DMS114 treated with DMSO at 0.1 percent for 48 hours (cell line): ENCODE data around the gene ELF1.
"Not testable (repeated sequence)": the region's sequence is repeated elsewhere in the genome, so short reads cannot be mapped to it uniquely, and the experiment has no call there.

Experiments used
- DNase-seq: peaks from one replicate; lab custom pipeline; 2025; ENCODE audit not compliant: unreplicated experiment; lab: John Stamatoyannopoulos, UW

The ELF1 gene

DNA sequence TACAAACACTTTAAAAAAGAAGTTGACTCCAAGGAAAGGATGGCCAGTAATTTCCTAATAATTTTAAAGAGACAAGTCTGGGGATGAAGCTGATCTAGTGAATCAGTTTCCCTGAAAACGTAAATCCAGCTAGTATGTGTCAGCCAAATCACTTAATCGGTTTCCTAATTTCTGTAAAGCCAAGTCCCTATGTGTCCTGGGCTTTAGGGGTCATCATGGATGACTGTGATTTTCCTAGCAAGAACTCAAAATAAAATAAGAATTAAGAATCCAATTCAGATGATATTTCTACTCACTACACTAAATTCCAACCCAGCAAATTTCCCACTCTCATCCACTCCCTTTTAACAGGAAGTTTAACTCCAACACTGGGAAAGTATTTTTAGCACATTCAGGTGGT is 35.9 kb downstream of the ELF1 start:
- DNase-seq, result no peak

DNA sequence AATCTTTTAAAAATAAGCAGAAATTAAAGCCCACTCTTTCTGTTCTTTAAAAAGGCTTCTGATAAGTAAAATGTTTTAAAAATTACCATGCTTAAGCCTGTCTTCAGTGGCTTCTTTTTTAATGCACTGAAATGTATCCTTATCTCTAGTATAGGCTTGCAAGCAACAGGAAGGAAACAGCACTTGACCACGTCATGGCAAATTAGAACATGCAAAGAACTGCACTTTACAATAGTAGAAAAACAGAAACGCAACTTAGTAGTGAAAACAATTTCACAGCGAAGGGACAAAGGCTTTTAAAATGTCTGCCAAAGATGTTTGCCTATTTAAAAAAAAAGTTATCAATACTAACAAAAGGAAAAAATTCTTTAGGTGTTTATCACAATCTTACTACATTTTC is 36.3 kb downstream of the ELF1 start:
- DNase-seq, result no peak

DNA sequence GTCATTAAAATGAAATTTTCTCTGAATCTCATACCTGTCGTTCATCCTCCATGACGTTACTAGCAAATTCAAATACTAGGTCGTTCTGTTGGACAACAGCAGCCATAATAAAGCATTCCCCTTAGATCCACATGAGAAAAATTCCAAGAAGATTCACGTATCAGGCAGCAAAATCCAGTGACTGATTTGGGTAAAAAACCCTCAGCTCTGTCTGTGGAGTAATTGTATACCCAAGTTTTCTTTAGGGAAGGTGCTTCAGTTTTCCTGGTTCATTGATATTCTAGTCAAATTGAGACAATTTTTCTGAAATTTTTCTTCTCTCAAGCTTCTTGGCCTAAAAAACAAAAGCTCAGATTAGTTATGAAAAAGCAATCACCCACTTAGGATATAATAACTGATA is 37.2 kb downstream of the ELF1 start:
- no peak for DNase-seq

DNA sequence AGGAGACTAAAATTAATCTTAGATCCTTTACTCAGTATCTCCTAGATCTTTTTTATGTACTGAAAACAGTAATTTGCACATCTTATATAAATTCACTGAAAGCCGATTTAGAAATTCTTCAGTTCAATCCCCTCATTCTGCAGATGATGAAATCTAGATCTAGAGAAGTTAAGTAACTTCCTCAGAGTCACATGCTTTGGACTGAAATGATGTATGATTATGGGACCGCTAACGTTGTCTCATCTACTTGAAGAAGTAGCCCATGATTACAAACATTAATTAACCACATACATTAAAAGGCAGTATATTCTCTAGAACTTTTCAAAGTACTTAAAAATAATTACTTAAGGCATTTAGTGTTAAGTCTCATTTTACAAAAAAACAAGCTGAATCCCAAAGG is 37.8 kb downstream of the ELF1 start:
- no peak for DNase-seq

DNA sequence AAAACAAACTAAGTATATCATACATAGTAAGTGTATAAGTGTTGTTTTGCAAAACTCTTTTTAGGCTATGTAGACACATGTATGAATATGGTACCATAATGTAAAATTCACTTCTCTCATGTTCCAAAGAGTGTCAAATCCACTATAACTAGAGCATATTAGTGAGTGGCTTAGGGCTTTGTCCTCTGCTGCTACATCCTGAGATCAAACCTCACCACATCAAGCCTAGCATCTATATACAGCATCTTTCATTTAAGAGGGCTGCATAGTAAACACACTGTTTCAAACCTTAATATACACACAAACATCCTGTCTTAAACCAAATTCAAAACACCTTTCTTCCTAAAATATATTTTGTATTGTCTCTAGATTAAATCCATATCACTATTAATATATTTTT is 38.7 kb downstream of the ELF1 start:
- DNase-seq, result no peak

DNA sequence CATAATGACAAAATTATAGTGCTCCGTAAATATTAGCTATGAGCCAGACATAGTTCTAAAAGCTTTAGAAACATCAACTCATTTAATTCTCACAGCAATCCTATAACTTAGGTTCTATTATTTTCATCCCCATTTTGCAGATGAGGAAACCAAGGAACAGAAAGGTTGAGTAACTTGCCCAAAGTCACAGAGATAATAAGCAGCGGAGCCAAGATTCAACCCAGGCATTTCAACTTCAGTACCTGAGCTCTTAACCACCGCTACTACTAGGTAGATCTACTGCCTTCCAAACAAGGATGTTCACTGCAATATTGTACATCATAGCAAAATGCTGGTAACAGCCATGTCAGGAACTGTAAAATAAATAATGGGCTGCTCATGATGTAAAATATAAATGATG is 39.9 kb downstream of the ELF1 start:
- no peak for DNase-seq

DNA sequence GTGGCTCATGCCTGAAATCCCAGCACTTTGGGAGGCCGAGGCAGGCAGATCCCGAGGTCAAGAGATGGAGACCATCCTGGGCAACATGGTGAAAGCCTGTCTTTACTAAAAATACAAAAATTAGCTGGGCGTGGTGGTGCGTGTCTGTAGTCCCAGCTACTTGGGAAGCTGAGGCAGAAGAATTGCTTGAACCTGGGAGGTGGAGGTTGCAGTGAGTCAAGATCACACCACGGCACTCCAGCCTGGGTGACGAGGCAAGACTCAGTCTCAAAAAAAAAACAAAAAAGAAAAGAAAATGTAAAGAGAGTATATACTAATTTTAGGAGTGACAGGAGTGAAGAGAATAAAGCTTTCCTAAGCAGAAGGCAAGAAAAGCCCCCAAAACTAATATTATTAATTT is 41.0 kb downstream of the ELF1 start:
- DNase-seq, result not testable (repeated sequence)

DNA sequence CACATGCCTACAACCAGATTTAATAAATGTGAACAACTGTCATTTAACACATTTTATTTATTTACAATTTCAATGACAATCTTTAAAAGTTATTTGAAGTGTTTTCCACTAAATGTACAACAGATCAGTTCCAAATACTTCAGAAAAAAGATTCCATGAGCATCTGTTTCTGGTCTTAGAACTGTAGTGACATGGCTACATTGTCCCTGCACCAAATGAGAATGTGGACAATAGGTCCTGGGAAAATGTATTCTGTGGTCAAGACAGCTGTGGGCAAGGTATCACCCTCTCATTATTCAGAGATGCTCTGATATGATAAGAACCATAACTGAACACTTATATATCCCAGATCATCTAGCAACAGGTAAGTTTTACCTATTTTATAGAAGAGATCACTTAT is 43.7 kb downstream of the ELF1 start:
- DNase-seq, result no peak

DNA sequence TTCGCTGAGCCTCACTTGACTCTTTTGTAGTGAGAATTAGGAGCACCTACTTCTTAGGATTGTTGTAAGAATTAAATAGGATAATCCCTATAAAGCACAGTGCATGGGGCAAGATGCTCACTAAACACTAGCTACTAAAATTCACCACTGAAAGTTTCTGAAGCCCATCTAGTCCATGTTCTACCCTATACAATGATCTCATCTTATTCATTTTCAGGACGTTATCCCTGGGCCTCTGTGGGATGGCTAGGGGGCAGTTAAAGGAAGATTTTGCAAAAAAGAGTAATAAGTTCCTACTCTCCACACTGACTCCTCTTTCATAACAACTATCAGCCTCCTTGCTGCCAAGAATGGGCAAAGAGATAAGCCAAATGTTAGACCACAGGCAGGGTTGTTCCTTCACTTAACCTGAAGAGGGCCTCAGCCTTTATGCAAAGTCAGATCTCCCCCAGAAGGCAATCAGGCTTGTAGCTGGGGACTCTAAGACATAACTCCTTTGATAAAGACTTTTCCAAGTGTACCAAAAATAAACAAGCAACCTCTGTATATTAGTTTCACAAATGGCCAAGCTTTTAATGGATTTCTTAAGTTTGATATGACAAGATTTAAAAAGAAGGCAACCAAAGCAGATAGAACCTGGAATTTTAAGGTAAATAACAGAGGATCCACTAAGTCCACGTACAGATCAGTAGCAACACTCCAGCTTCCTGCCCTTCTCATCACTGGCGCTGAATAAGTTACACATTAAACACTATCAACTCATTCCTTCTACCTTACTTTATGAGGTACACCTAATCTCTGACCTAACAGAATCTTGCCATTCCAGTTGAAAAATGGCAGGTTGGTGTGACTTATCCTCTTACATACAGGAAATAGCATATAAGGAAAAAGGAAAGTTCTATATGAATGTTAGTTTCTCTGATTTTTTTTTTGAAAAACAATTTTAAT is 44.4 kb downstream of the ELF1 start:
- DNase-seq, result no peak

DNA sequence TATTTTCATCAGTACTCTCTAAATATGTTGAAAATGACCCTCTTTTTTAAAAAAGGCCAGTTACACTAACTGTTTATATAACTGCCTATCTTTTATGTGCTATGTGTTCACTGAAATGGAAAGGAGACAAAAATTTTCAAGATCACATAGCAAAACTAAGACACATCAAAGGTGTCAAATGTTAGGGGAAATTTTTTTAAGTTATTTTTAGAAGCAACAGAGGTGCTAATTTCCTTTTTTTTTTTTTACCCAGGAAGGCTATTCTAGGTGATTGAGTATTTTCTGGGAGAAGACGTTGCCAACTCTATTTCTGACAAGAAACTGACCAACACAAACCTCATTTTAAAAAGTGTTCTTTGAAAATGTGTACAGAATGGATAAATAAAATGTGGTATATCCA is 45.7 kb downstream of the ELF1 start:
- DNase-seq, result no peak

DNA sequence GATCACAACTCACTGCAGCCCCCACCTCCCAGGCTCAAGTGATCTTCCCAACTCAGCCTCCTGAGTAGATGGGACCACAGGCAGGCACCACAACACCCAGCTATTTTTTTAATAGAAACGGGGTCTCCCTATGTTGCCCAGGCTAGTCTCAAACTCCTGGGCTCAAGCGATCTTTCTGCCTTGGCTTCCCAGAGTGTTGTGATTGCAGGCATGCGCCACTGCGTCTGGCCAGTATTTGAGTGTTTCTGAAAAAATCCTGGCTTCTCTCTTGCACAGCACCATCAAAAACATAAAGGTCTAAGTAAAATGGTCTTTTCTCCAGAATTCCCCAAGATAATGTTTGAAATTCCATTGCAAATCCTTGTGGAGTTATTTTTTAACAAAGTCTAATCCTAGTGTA is 47.8 kb downstream of the ELF1 start:
- no peak for DNase-seq

DNA sequence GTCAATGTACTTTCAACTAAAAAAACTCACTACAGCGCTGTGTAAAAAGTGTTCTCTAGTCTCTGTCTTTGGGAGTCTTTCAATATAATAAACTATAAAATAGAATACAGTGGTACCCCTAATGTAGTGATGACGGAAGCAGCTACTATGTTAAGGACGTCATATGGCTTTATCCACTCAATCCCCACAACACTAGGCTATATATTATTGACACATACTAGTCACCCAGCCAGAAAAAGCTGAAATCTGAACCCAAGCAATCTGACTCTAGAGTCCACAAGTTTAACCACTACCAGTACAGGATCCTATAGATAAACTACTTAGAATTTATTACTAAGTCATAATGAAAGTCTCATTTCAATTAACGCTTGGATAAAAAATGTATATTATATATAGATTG is 48.3 kb downstream of the ELF1 start:
- DNase-seq, result no peak

DNA sequence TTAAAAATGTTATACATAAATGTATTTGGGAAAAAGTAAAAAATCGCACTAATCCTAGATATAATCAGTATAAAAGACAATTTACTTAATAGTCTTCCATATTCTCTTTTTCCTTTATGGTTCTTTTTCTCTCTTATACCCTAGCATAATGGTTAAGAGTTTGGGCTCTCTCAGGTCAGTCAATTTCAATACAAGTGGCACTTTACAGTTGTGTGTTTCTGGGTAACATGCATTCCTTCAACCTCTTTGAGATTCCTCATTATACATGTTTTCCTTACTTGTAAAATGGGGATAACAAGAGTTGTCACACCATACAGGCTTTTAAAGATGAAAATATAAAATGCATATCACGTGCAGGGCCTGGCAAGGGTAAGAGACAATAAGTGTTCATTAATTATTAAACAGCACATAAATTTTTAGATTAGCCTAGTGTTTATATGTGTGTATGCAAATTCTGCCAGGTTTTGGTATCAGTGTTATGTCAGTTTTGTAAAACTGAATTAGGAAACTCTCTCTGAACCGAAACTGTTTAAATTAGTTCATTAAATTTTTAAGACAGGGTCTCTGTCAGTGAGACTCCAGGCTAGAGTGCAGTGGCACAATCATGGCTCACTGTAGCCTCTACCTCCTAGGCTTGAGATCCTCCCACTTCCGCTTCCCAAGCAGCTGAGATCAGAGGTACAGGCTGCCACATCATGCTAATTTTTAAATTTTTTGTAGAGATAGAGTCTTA is 49.8 kb downstream of the ELF1 start:
- DNase-seq, result no peak

DNA sequence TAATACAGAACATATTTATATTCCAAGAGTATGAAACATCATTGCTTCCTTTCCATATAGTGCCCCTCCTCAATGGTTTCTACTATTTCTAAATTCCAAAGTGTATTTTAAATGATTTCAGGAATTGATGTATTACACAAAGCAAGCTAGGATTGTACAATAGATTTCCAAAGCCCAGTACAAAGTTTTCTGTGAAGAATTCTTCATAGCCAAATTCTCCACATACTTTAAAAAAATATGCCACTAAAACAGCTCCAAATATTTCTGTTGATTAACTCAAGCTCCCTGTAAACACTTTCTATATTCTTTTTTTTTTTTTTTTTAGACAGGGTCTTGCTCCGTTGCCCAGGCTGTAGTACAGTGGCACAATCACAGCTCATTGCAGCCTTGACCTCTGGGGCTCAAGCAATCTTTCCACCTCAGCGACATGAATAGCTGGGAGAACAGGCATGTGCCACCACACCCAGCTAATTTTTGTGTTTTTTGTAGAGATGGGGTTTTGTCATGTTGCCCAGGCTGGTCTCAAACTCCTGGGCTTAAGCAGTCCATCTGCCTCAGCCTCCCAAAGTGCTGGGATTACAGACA is 50.6 kb downstream of the ELF1 start:
- DNase-seq, result no peak

DNA sequence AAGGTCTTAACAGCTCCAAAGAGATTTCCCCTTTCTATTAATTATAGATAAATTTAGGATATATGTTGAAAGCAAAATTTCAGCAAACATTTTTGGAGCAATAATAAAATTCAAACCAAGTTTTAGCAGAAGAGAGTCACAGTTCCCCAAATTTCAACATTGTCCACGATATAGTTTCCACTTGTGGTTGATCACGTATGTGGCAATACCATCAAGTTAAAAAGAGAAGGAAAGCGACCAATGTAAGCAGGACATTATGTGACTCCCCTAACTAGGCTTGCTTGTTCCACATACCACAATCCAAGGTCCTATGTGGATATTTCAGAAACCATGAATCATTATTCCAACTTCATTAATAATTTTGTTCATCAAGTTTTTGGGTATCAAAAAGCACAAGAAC is 52.8 kb downstream of the ELF1 start:
- no peak for DNase-seq

DNA sequence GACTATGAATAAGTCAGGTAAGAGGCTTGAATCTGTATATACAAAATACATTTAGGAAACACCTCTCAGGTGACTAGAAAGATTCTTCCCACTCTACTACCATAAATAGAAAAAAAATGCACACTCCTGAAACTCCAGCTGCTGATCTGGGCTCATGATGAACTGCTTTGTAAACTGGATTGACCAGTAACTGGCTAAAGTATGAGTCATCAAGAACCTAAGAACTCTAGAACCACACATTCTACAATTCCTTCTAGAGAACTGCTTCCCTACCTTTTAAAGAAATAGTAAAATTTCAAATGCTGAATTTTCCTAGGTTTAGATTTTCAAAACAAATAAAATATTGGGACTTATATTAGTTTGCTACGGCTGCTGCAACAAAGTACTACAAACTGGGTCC is 55.2 kb downstream of the ELF1 start:
- no peak for DNase-seq

DNA sequence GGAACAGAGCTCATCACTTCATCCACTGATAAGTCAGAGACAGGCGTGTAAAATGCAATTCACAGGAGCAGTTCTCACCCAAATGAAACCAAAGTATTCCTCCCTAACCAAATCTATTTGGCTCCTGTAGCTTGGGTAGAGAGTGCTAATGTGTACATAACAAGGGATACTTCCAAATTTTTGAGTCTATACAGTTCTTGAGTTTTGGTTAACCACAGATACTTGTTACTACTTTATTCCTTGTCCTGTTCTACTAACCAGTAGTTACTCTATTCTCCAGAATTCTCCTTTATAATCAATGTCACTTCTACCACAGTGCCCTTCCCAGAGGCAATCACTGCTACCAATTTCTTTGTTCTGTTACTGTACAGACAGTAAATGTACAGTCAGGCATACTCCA is 57.3 kb downstream of the ELF1 start:
- DNase-seq, result no peak

DNA sequence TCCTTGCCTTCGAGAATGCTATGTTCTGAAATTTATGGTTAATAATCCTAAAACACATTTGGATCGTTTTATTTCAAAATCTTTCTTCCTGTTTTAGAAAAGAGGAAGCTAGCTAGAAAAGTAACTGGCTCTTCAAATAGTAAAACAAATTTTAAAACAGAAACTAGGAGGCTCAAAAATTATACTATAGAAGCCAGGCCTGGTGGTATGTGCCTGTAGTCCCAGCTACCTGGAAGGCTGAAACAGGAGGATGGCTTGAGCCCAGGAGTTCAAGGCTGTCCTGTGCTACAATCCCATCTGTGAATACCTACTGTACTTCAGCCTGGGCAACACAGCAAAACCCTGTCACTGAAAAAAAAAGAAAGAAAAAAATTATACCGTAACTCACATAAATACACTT is 57.9 kb downstream of the ELF1 start:
- DNase-seq, result no peak

DNA sequence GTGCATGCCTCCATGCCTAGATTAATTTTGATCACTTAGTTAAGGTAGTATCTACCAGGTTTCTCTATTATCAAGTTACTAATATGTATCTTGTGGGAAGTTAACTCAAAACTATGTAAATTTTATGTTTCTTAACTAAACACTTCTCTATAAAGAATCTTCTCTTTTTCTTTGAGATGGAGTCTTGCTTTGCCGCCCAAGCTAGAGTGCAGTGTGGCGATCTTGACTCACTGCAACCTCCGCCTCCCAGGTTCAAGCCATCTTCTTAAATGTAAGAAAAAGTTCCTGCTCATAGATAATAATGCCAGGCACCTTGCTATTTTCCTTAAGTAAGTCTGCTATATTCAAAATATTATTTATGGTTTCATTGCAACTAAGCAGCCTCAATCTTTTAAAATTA is 58.4 kb downstream of the ELF1 start:
- no peak for DNase-seq

DNA sequence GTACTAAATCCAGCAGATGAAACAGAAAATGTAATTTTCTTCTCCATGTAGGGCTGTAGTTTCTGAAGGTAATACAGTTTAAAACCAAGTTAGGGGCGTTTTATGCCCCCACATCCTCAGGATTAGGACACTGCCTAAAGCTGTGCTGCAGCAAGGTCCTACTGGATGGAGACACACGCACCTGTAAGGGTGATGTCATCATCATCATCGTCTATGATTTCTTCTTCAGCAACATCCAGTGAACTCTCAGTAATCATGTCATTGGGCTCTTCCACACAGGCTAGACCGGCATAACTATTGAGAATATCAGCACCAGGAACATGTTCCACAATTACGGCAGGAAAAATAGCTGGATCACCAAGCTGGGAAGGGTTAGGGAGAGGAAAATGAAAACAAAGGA is 60.5 kb downstream of the ELF1 start:
- no peak for DNase-seq

DNA sequence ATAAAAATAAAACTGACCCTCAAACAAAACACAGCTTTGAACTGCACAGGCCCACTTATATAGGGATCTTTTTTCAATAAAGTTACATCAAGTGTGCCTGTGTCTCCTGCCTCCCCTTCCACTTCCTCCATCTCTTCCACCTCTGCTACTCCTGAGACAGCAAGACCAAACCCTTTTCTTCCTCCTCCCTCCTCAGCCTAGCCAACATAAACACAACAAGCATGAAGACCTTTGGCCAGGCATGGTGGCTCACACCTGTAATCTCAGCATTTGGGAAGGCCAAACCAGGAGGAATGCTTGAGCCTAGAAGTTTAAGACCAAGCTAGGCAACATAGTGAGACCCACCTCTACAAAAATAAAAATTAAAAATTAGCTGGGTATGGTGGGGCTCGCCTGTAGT is 72.6 kb downstream of the ELF1 start:
- DNase-seq, result no peak

DNA sequence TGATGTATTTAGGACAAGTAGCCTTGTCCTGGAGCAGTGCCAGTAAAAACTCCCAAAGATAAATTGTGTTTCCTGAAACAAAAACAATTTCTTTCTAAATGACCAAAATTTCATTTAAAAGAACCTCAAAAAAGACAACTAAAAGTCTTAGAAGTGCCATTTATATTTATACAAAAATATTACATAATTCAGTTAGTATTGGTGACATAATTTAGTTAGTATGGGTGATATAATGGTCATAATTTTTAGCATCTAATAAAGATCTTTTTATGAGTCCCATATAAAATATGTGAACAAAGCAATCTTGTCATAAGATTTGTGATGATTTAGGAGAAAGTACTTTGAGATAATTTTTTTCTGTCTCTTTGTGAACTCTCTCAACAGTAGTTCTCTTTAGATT is 76.0 kb downstream of the ELF1 start:
- no peak for DNase-seq
